Measurements from ENCODE around the gene BEST1.

DNA sequence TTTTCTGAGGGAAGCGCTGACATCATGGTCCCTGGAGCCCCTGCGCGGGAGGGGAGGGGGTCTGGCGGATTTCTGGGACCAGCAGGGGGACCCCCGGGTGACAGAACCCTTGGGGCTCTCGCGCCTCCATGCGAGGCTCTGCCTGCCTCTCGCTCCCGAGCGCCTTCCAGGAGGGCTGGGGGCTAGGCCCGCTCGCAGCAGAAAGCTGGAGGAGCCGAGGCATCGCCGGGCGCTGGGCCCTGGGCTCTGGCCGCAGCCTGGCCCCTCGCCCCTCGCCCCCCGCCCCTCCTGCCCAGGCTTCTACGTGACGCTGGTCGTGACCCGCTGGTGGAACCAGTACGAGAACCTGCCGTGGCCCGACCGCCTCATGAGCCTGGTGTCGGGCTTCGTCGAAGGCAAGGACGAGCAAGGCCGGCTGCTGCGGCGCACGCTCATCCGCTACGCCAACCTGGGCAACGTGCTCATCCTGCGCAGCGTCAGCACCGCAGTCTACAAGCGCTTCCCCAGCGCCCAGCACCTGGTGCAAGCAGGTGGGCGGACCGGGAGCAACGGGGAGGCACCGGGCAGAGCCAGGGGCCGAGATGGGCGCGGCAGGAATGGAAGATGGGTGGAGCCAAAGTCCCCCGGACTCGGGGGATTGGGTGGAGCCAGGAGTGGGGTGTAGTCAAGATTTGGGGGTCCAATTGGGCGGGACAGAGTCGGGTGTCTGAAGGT lies 5.4 kb downstream of the BEST1 start:
- no peak for TF ChIP-seq CTCF (IDR thresholded peaks at IDR 0.05)
- no peak for TF ChIP-seq TP53 (CRISPR knock-in tag; IDR thresholded peaks at IDR 0.05)

Data from A549 (cell line).